PC-3 (cell line): ENCODE data around the gene RAB11FIP4. TPM values are rescaled to one million over a fixed set of nuclear protein-coding genes. Genes with fewer than 3 reads are reported as not detected.

ENCODE experiments used
- ATAC-seq: fragments of 200-7000 bp; cut with Tn5 transposase; 2 replicates; pipeline ENCODE4 v1.9.1; 2020; ENCODE audit warnings: mild to moderate bottlenecking, moderate library complexity
- BruUV-seq: library from RNA; stranded (reverse); fragments of 400-500 nt; replicated peaks from 2 replicates; lab custom pipeline; 2021; lab: Mats Ljungman, UMichigan
- CTCF ChIA-PET: fragments of 300-600 bp; sonication (Branson Sonifier 250); formaldehyde crosslinking; loops from one replicate; lab custom pipeline; 2022; ENCODE audit warnings: antibody characterized with exemption; lab: Charles Lee
- POLR2A ChIA-PET: fragments of 300-600 bp; sonication (Branson Sonifier 250); formaldehyde crosslinking; loops from one replicate; lab custom pipeline; 2022; ENCODE audit warnings: antibody characterized with exemption; ENCODE audit not compliant: unreplicated experiment; lab: Charles Lee
- DNase-seq: peaks from one replicate; pipeline ENCODE4 v3.0.0-alpha.2; 2015
- H2AFZ ChIP-seq: fragments of 300-600 bp; sonication (generic); 2 replicates; pipeline ENCODE4 v1.6.0; 2016; ENCODE audit warnings: antibody characterized with exemption, low read length
- H3F3A ChIP-seq: fragments of 300-600 bp; sonication (generic); one replicate; pipeline ENCODE4 v1.6.0; 2017; ENCODE audit warnings: antibody characterized with exemption, low read length, control low read depth, mild to moderate bottlenecking; ENCODE audit not compliant: unreplicated experiment
- H3K27ac ChIP-seq: fragments of 300-600 bp; sonication (generic); 2 replicates; pipeline ENCODE4 v1.5.1; 2016; ENCODE audit warnings: mild to moderate bottlenecking, low read length
- H3K27me3 ChIP-seq: fragments of 300-600 bp; sonication (generic); 2 replicates; pipeline ENCODE4 v1.6.1; 2016; ENCODE audit warnings: low read length, mixed read lengths
- H3K36me3 ChIP-seq: fragments of 300-600 bp; sonication (generic); 2 replicates; pipeline ENCODE4 v1.6.1; 2016; ENCODE audit warnings: low read depth, mixed run types, low read length, mixed read lengths
- H3K4me1 ChIP-seq: fragments of 300-600 bp; sonication (generic); 2 replicates; pipeline ENCODE4 v1.5.1; 2016; ENCODE audit warnings: low read length; ENCODE audit not compliant: insufficient read depth
- H3K4me2 ChIP-seq: fragments of 300-600 bp; sonication (generic); 2 replicates; pipeline ENCODE4 v1.6.0; 2016; ENCODE audit warnings: low read length
- H3K4me3 ChIP-seq: fragments of 300-600 bp; sonication (generic); 2 replicates; pipeline ENCODE4 v1.5.1; 2016; ENCODE audit warnings: mild to moderate bottlenecking, low read length, mixed read lengths
- H3K79me2 ChIP-seq: fragments of 300-600 bp; sonication (generic); 2 replicates; pipeline ENCODE4 v1.6.1; 2017; ENCODE audit warnings: low read length, mixed read lengths
- H3K9ac ChIP-seq: fragments of 300-600 bp; sonication (generic); 2 replicates; pipeline ENCODE4 v1.6.0; 2016; ENCODE audit warnings: mild to moderate bottlenecking, low read length
- H3K9me2 ChIP-seq: fragments of 300-600 bp; sonication (generic); replicated peaks from 2 replicates; pipeline ENCODE4 v1.6.1; 2016; ENCODE audit warnings: mixed run types, low read length, mixed read lengths
- H3K9me3 ChIP-seq: fragments of 300-600 bp; sonication (generic); 2 replicates; pipeline ENCODE4 v1.6.1; 2016; ENCODE audit warnings: low read length, mixed read lengths
- H4K20me1 ChIP-seq: fragments of 300-600 bp; sonication (generic); 2 replicates; pipeline ENCODE4 v1.6.1; 2016; ENCODE audit warnings: low read length, mixed read lengths
- CTCF ChIP-seq: fragments of 300-600 bp; sonication (generic); conservative IDR thresholded peaks from 2 replicates; pipeline ENCODE4 v1.5.1; 2017; ENCODE audit warnings: antibody characterized with exemption, low read depth, mild to moderate bottlenecking, low read length
- EZH2 ChIP-seq: fragments of 300-600 bp; sonication (generic); IDR thresholded peaks from one replicate; pipeline ENCODE4 v1.6.1; 2017; ENCODE audit warnings: antibody characterized with exemption, mild to moderate bottlenecking, low read length; ENCODE audit not compliant: unreplicated experiment
- EZH2phosphoT487 ChIP-seq: fragments of 300-600 bp; sonication (generic); IDR thresholded peaks from 2 replicates; pipeline ENCODE4 v1.6.1; 2018; ENCODE audit warnings: mild to moderate bottlenecking, antibody characterized with exemption, low read length, borderline replicate concordance
- intact Hi-C: fragments of 100-400 bp; cut with micrococcal nuclease; formaldehyde crosslinking; loops from 2 replicates; pipeline ENCODE4 v1.9.0; 2023
- total RNA-seq: library from RNA; depleted of rRNA; stranded (reverse); fragments of >200 nt; gene quantifications from 2 replicates; pipeline ENCODE4 v1.2.3, GENCODE V29; 2014

The RAB11FIP4 gene
- total RNA-seq, 1 experiment from 2014 or later: 4.2 TPM

DNA sequence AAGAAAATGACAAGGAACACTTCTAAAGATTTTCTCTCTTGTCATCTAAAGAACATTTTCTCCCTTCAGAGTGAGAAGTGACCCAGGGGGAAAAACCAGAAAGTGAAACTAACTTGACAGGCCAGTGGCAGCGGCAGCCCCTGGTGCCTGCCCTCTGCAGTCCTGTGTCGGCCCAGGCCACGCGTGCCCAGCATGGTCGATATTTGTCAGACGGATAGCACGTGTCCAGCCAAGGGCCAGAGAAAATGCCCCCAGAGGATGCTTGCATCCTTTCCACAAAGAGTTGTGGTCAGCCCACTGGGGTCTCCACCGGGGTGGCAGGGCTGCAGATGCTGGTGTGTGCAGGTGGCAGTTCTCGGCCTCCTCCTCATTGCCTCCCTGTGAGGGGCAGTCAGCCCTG, 176.6 kb downstream of the RAB11FIP4 start:
- DNase-seq: no peak
- no peak overlapping the region for H3K4me3 ChIP-seq
- peaks cover 93% of the 10 kb centered on the region for H3K79me2 ChIP-seq
- ATAC-seq: no peak
- H3K36me3 ChIP-seq: no peaks in the 10 kb centered on the region
- no peaks in the 10 kb centered on the region for H3F3A ChIP-seq
- H3K9ac ChIP-seq: no peak overlapping the region
- H3K27ac ChIP-seq: no peak overlapping the region
- TF ChIP-seq CTCF (no peak), EZH2 (no peak), EZH2phosphoT487 (no peak)
- no TSS peak for BruUV-seq
- H3K9me2 ChIP-seq: no peaks in the 10 kb centered on the region
- no peaks in the 10 kb centered on the region for H3K27me3 ChIP-seq
- no peak overlapping the region for H3K4me2 ChIP-seq
- H3K4me1 ChIP-seq: no peaks in the 10 kb centered on the region
- no peaks in the 10 kb centered on the region for H4K20me1 ChIP-seq
- intact Hi-C loops: no loop called here
- H2AFZ ChIP-seq: no peak overlapping the region
- H3K9me3 ChIP-seq: no peaks in the 10 kb centered on the region
- ChIA-PET CTCF (no interaction called here), POLR2A (no interaction called here)

DNA sequence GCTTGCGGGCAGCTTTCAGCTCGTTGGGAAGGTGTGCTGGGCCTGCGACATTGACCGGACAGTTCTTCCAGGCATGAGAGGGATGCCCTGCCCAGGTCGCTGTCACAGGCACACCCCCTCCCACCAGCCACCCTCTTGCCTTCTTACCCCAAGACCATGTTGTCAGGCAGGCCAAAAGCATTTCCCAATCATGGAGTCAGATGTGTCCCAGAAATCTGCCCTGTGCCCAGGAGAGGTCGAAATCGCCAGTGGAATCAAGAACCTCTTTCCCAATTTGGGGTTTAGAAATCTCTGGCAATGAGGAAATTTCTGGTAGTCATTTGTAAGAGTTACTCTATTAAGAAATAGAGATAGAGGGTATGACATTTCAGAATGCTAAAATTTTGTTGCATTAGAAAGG, 177.1 kb downstream of the RAB11FIP4 start:
- no peak for DNase-seq
- H3K4me3 ChIP-seq: no peak overlapping the region
- H3K4me1 ChIP-seq: no peaks in the 10 kb centered on the region
- H3K9me2 ChIP-seq: no peaks in the 10 kb centered on the region
- POLR2A ChIA-PET: no interaction called here
- peaks cover 93% of the 10 kb centered on the region for H3K79me2 ChIP-seq
- no peaks in the 10 kb centered on the region for H3F3A ChIP-seq
- no peak overlapping the region for H3K9ac ChIP-seq
- no peak overlapping the region for H3K27ac ChIP-seq
- intact Hi-C loops: no loop called here
- H4K20me1 ChIP-seq: no peaks in the 10 kb centered on the region
- no peak overlapping the region for H3K4me2 ChIP-seq
- no peak overlapping the region for H2AFZ ChIP-seq
- no peaks in the 10 kb centered on the region for H3K36me3 ChIP-seq
- no TSS peak for BruUV-seq
- H3K9me3 ChIP-seq: no peaks in the 10 kb centered on the region
- no peak for ATAC-seq
- TF ChIP-seq CTCF (no peak), EZH2 (no peak), EZH2phosphoT487 (no peak)
- CTCF ChIA-PET: no interaction called here
- H3K27me3 ChIP-seq: no peaks in the 10 kb centered on the region

GRCh38 chr17:31570231-31570630, 178.8 kb downstream of the RAB11FIP4 start:
- ATAC-seq: no peak
- Histone ChIP-seq H2AFZ (no peak overlapping the region), H3K36me3 (no peaks in the 10 kb centered on the region), H3K4me3 (no peak overlapping the region), H3K4me2 (no peak overlapping the region), H4K20me1 (no peaks in the 10 kb centered on the region), H3K4me1 (no peaks in the 10 kb centered on the region), H3K79me2 (peaks cover 77% of the 10 kb centered on the region), H3K9ac (no peak overlapping the region), H3F3A (no peaks in the 10 kb centered on the region), H3K27ac (no peak overlapping the region), H3K9me3 (no peaks in the 10 kb centered on the region), H3K9me2 (no peaks in the 10 kb centered on the region), H3K27me3 (no peaks in the 10 kb centered on the region)
- ChIA-PET POLR2A (no interaction called here), CTCF (no interaction called here)
- BruUV-seq: no TSS peak
- no peak for TF ChIP-seq EZH2
- TF ChIP-seq EZH2phosphoT487: no peak
- TF ChIP-seq CTCF: no peak
- no peak for DNase-seq
- intact Hi-C loops: no loop called here
